ENCODE measurements around the gene GGT7.

Gene GGT7

DNA sequence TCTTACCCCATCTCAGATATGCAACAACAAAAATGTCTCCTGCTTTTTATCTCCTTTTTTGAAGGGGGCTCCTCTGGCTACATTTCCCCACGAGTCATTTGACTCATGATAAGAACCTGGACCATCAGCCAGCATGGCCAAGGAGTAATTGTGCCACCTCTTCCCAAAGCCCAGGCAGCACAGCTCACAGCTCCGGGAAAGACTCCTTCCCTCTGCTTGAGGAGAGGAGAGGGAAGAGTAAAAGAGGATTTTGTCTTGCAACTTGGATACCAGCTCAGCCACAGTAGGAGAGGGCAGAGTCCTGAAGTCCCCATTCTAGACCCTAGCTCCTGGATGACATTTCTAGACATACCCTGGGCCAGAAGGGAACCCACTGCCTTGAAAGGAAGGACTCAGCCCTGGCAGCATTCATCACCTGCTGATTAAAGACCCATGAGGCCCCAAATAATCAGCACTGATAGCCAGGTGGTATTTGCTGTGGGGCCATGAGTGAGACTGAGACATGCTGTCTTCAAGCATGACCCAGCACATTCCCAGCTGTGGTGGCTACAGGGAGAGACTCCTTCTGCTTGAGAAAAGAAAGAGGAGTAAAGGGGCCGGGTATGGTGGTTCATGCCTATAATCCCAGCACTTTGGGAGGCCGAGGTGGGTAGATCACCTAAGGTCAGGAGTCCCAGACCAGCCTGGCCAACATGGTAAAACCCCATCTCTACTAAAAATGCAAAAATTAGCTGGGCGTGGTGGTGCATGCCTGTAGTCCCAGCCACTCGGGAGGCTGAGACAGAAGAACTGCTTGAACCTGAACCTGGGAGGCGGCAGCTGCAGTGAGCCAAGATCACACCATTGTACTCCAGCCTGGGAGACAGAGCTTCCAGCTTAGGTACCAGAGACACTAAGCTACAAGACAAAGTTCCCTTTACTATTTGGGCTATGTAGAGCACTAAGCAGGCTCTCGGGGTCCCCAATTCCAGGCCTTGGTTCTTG lies 75.4 kb downstream of the GGT7 start:
- no peak for DNase-seq (ENCODE audit: extremely low read depth in 1 of 2, low read depth in 1 of 2)

Data from stimulated activated CD8-positive, alpha-beta memory T cell treated with anti-CD3 and anti-CD28 coated beads, Interleukin-7, amount 100 ng/mL, for 48 hours (primary cell).